ENCODE results near the gene ABHD6. TPM values are rescaled to one million over a fixed set of nuclear protein-coding genes. Genes with fewer than 3 reads are reported as not detected.

ABHD6 gene
- total and polyA plus RNA-seq, 2 donors (not counting 3 experiments of a cell fraction or from before 2014, with no cell fraction given): 5.8 to 7.5 TPM

GRCh38 chr3:58329150-58329921 lies 91.7 kb downstream of the ABHD6 start:
- no TSS peak for BruUV-seq (replicated peaks)
- intact Hi-C loops (cut with micrococcal nuclease) (no loop called here), dilution Hi-C loops (cut with MboI; ENCODE audit: extremely low pct_ligation_motif_present, low sequenced_read_pairs) (no loop called here)
- DNase-seq (ENCODE audit: low read depth, low spot score) (no peak), FAIRE-seq (no peak)
- H3K36me3 ChIP-seq (ENCODE audit: control insufficient read depth in 2 of 2, extremely low read depth in 1 of 2, insufficient read depth in 2 of 2, low read length in 2 of 2): no peaks in the 10 kb centered on the region
- H3K9me1 ChIP-seq (replicated peaks; ENCODE audit: control insufficient read depth, extremely low read depth, insufficient read depth, low read length): no peaks in the 10 kb centered on the region
- H3K27ac ChIP-seq (ENCODE audit: insufficient read depth, low read depth, low read length): no peak overlapping the region
- H4K20me1 ChIP-seq (replicated peaks; ENCODE audit: control insufficient read depth, extremely low read depth, insufficient read depth, low read length): no peaks in the 10 kb centered on the region
- peaks cover 26% of the 10 kb centered on the region for H3K4me1 ChIP-seq (ENCODE audit: control insufficient read depth, extremely low read depth, insufficient read depth, low read length)
- H3K9ac ChIP-seq (replicated peaks; ENCODE audit: extremely low read depth, insufficient read depth, low read length): no peak overlapping the region
- peaks cover 3% of the 10 kb centered on the region for H3K79me2 ChIP-seq (ENCODE audit: control insufficient read depth, insufficient read depth, low read length)
- CTCF ChIA-PET: no interaction called here
- no peak overlapping the region for H3K4me3 ChIP-seq (replicated peaks in 1 of 3; ENCODE audit: insufficient read depth in 1 of 3, low read depth in 1 of 3, low read length in 3 of 3)
- no peaks in the 10 kb centered on the region for H3K9me3 ChIP-seq (replicated peaks; ENCODE audit: control insufficient read depth, insufficient read depth, low read length)
- H3K4me2 ChIP-seq (ENCODE audit: insufficient read depth, low read length): no peak overlapping the region
- POLR2A ChIA-PET: no interaction called here
- no peaks in the 10 kb centered on the region for H3K27me3 ChIP-seq (ENCODE audit: control insufficient read depth in 2 of 2, insufficient read depth in 2 of 2, low read length in 2 of 2)
- no peak overlapping the region for H2AFZ ChIP-seq (ENCODE audit: low read depth, low read length)
- no peak for TF ChIP-seq GATA2 (IDR thresholded peaks at IDR 0.05; ENCODE audit: insufficient read depth, insufficient read length, low read depth, low read length)
- no peak for TF ChIP-seq JUN (IDR thresholded peaks at IDR 0.05; ENCODE audit: borderline replicate concordance, insufficient read depth, insufficient read length, low read depth)
- TF ChIP-seq EZH2 (IDR thresholded peaks at IDR 0.05; ENCODE audit: borderline replicate concordance, low read depth, low read length, severe bottlenecking): no peak
- TF ChIP-seq CTCF (IDR thresholded peaks at IDR 0.05; ENCODE audit: extremely low read depth in 1 of 2, insufficient read depth in 1 of 2, low read depth in 1 of 2, low read length in 2 of 2): no peak
- TF ChIP-seq FOS (IDR thresholded peaks at IDR 0.05; ENCODE audit: borderline replicate concordance, insufficient read depth, low read length): no peak
- TF ChIP-seq, protein P1, sequence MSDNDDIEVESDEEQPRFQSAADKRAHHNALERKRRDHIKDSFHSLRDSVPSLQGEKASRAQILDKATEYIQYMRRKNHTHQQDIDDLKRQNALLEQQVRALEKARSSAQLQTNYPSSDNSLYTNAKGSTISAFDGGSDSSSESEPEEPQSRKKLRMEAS (IDR thresholded peaks at IDR 0.05; ENCODE audit: insufficient read depth, insufficient read length): no peak
- no peak for TF ChIP-seq POLR2A (IDR thresholded peaks at IDR 0.05; ENCODE audit: low read depth, low read length)
- TF ChIP-seq MYC (IDR thresholded peaks at IDR 0.05; ENCODE audit: low read depth, low read length): no peak
- TF ChIP-seq POLR2AphosphoS5 (IDR thresholded peaks at IDR 0.05; ENCODE audit: insufficient read depth, low read depth, low read length): no peak
